Lung (tissue), 12 donors: Measurements from ENCODE around the gene SUGT1. TPM values are rescaled to one million over a fixed set of nuclear protein-coding genes. Genes with fewer than 3 reads are reported as not detected.
"Not testable (repeated sequence)": the region's sequence is repeated elsewhere in the genome, so short reads cannot be mapped to it uniquely, and the experiment has no call there.

Source experiments
- ATAC-seq: fragments of 200-7000 bp; cut with Tn5 transposase; one replicate; pipeline ENCODE4 v1.9.1; 2020; ENCODE audit warnings: moderate number of reproducible peaks; ENCODE audit not compliant: insufficient read depth, low FRiP score
- DNase-seq, 3 donors: peaks; one replicate each; pipeline ENCODE4 v3.0.0-alpha.2; 2013 to 2017
- H3K27ac ChIP-seq, 2 donors: one replicate each; pipeline ENCODE4 v1.5.1; 2013; ENCODE audit warnings: mild to moderate bottlenecking in 2 of 2, moderate library complexity in 2 of 2, control low read depth in 1 of 2, inconsistent platforms in 1 of 2, low read depth in 1 of 2, low read length in 1 of 2
- H3K27me3 ChIP-seq, 3 donors: one replicate each; pipeline ENCODE4 v1.5.1; 2013; ENCODE audit warnings: low read length in 2 of 3; ENCODE audit not compliant: control insufficient read depth in 3 of 3, insufficient read depth in 3 of 3
- H3K36me3 ChIP-seq, 4 donors: one replicate each; pipeline ENCODE4 v1.5.1; 2013; ENCODE audit warnings: low read length in 4 of 4, mild to moderate bottlenecking in 1 of 4, moderate library complexity in 1 of 4; ENCODE audit not compliant: control insufficient read depth in 4 of 4, insufficient read depth in 4 of 4
- H3K4me1 ChIP-seq, 5 donors: one replicate each; pipeline ENCODE4 v1.5.1; 2013; ENCODE audit warnings: low read length in 5 of 5, mild to moderate bottlenecking in 2 of 5, moderate library complexity in 1 of 5; ENCODE audit not compliant: control insufficient read depth in 5 of 5, insufficient read depth in 5 of 5
- H3K4me3 ChIP-seq: one replicate; pipeline ENCODE4 v1.5.1; 2013; ENCODE audit warnings: mild to moderate bottlenecking, control low read depth, moderate library complexity
- H3K9ac ChIP-seq, 2 donors: one replicate each; pipeline ENCODE4 v1.5.1; 2013; ENCODE audit warnings: low read length in 2 of 2, control low read depth in 1 of 2; ENCODE audit not compliant: insufficient read depth in 1 of 2
- H3K9me3 ChIP-seq, 4 donors: one replicate each; pipeline ENCODE4 v1.5.1; 2013; ENCODE audit warnings: low read length in 3 of 4, mild to moderate bottlenecking in 1 of 4, moderate library complexity in 1 of 4; ENCODE audit not compliant: control insufficient read depth in 4 of 4, insufficient read depth in 3 of 4
- WGBS, 2 donors: extraction: QIAGEN DNeasy Blood & Tissue Kit; methylation state at CpG; one replicate each; pipeline ENCODE4 v1.1.7; 2013; 5-methylcytosine and 5-hydroxymethylcytosine counted together
- polyA plus RNA-seq, 2 donors: library from polyadenylated mRNA; stranded (reverse); fragments of 200-250 nt; gene quantifications; one replicate each; pipeline ENCODE4 v1.2.1, GENCODE V29; 2013
- total RNA-seq, 2 donors: library from RNA; depleted of rRNA in 1 of 2; stranded (reverse); fragments of >200 nt in 1 of 2; gene quantifications; one replicate each; pipeline ENCODE4 v1.2.1, GENCODE V29; 2014 to 2021
- TF ChIP-seq, protein P1 (sequence below): IDR thresholded peaks from 2 replicates; pipeline ENCODE4 v1.5.1; 2012; ENCODE audit warnings: mild to moderate bottlenecking; ENCODE audit errors: control extremely low read depth, extremely low read depth
- donor health status: control.
- donor health status: control.
- donor health status: Bipolar disorder and iron deficiency.
- donor health status: healthy.
- donor health status: DM: yes; HTN: yes; CAD: no.

Gene SUGT1
- total and polyA plus RNA-seq, 4 donors: 30.6 to 48.7 (median 38.1) TPM

DNA sequence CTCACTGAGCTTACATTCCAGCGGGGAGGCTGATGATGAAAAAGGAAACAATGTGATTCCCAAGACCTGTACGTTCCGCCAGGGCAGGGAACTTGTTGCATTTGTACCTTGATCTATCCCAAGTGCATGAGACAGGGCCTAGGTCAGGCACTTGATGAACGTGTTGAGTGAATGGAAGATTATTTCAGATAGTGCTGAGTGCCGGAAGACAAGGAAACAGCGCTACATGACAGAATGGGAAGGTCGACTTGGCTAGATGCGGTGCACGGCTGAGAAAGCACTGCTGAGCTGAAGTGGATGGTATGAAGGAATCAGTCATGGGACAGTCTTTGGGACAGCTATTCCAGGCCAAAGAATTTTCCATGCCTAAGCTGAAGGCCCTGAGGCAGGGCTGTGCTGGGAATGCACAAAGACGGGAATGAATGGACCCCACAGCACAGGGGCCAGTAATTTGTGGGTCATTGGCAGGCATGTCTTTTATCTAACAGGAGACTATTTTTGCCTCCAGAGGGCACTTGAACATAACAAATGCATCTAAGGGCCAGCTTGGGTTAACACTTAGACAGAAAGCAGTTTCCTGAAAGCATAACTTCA lies 43.5 kb upstream of the SUGT1 start:
- 45 to 67% methylated on average over 10 of the region's 10 CpGs for WGBS, 2 donors
- TF ChIP-seq, protein P1, sequence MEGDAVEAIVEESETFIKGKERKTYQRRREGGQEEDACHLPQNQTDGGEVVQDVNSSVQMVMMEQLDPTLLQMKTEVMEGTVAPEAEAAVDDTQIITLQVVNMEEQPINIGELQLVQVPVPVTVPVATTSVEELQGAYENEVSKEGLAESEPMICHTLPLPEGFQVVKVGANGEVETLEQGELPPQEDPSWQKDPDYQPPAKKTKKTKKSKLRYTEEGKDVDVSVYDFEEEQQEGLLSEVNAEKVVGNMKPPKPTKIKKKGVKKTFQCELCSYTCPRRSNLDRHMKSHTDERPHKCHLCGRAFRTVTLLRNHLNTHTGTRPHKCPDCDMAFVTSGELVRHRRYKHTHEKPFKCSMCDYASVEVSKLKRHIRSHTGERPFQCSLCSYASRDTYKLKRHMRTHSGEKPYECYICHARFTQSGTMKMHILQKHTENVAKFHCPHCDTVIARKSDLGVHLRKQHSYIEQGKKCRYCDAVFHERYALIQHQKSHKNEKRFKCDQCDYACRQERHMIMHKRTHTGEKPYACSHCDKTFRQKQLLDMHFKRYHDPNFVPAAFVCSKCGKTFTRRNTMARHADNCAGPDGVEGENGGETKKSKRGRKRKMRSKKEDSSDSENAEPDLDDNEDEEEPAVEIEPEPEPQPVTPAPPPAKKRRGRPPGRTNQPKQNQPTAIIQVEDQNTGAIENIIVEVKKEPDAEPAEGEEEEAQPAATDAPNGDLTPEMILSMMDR: peak; percentile 36
- H3K36me3 ChIP-seq, H3K9ac ChIP-seq, H3K27me3 ChIP-seq, H3K4me1 ChIP-seq, H3K4me3 ChIP-seq, H3K27ac ChIP-seq, H3K9me3 ChIP-seq: not testable (repeated sequence)
- ATAC-seq (peak; percentile 45), DNase-seq (peak; percentile 27 to 80 (median 70))

DNA sequence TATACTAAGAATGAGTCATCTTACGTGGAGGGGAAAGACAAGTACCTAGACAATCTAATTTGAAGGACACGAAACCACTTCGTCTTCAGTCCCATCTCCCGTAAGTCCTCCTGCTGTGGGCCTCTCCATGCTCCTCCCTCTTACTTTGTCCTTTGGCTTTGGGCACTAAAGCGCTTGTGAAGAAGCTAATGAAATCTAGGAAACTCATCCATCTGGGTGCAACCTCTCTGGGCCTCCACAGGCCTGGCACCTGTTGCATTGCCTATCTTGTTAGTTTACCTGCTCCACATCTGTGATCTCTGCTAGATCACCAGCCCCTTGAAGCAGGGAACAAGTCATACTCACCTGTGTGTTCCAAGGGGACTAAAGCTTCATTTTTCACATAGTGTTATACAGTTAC lies 42.5 kb upstream of the SUGT1 start:
- H3K27me3 ChIP-seq, DNase-seq, H3K4me1 ChIP-seq, H3K27ac ChIP-seq, H3K36me3 ChIP-seq, H3K9ac ChIP-seq, H3K4me3 ChIP-seq, ATAC-seq, H3K9me3 ChIP-seq: not testable (repeated sequence)
- WGBS, 2 donors: 89 to 96% methylated on average over 5 of the region's 5 CpGs

DNA sequence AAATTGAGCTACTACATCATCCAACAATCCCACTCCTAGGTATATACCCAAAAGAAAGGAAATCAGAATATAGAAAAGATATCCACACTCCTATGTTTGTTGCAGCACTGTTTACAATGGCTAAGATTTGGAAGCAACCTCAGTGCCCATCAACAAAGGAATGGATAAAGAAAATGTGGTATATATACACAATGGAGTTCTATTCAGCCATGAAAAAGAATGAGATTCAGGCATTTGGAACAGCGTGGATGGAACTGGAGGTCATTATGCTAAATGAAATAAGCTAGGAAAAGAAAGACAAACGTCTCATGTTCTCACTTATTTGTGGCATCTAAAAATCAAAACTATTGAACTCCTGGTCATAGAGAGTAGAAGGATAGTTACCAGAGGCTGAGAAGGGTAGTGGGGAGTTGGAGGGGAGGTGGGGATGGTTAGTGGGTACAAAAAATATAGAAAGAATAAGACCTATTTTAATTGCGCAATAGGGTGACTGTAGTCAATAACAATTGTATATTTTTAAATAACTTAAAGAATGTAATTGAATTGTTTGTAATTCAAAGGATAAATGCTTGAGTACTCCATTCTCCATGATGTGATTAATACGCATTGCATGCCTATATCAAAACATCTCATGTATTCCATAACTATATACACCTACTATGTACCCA lies 37.4 kb upstream of the SUGT1 start:
- no peak for DNase-seq
- H3K9ac ChIP-seq: no peak overlapping the region
- TF ChIP-seq, protein P1: no peak
- no peak for ATAC-seq
- H3K27me3 ChIP-seq: no peaks in the 10 kb centered on the region
- H3K4me1 ChIP-seq: peaks cover 0 to 5% (median 0%) of the 10 kb centered on the region in 5 donors
- no peaks in the 10 kb centered on the region for H3K36me3 ChIP-seq
- H3K4me3 ChIP-seq: no peak overlapping the region
- H3K27ac ChIP-seq: no peak overlapping the region
- 98% methylated on average over 4 of the region's 4 CpGs for WGBS, 2 donors
- no peaks in the 10 kb centered on the region for H3K9me3 ChIP-seq

DNA sequence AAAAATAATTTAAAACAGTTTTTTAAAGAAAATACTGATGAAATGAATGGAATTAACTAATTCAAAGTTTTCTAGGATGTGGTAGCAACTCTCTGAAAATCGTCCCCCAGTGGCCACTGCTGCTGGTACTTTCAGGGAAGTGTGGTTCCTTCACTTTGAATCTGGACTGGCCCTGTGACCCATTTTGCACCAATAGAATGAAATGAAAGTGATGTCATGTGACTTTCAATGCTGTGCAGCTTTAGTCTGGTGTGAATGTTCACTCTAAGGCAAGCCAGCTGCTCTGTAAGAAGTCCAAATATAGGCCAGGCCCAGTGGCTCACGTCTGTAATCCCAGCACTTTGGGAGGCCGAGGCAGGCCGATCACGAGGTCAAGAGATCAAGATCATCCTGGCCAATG lies 36.8 kb upstream of the SUGT1 start:
- Histone ChIP-seq H3K9ac (no peak overlapping the region), H3K27me3 (no peaks in the 10 kb centered on the region), H3K27ac (no peak overlapping the region), H3K9me3 (no peaks in the 10 kb centered on the region), H3K36me3 (no peaks in the 10 kb centered on the region), H3K4me3 (no peak overlapping the region), H3K4me1 (peaks cover 0 to 5% (median 0%) of the 10 kb centered on the region in 5 donors)
- TF ChIP-seq, protein P1: no peak
- ATAC-seq (no peak), DNase-seq (no peak)
- 89 to 95% methylated on average over 5 of the region's 5 CpGs for WGBS, 2 donors
